HG03342 (cell line): ENCODE results near the gene NFE2L3.

ENCODE experiments used
- ATAC-seq: cut with Tn5 transposase; IDR thresholded peaks from one replicate; pipeline ENCODE4 v1.9.1; 2021; ENCODE audit warnings: mild to moderate bottlenecking, moderate library complexity; ENCODE audit not compliant: unreplicated experiment

The NFE2L3 gene

DNA sequence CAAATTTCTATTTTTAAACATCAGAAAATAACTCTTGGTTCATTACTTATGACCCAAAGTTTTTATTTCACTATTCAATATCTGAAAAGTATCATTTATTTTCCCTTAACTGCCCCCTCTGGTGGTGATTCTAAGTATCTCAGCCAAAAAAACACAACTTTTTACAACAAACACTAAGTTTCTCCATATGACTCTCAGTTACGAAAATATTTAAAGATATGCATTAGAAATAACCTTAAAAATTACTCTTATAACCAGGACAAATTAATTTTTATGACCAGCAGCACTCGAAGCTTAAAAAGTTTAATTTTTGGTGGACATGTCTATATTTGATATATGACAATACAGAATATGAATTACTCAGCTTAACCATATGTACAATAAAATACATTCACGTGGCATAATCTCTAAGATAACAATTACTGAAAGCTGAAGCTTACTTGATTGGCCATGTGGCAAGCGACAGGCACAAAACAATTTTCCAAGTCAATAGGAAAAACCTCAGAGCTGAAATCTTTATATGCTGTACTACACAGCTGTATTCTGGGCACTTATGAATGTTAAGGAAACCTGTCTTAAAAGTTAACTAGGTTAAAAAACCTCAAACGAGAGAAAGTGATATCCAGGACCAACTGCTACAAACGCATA is 46.3 kb downstream of the NFE2L3 start:
- no peak for ATAC-seq

DNA sequence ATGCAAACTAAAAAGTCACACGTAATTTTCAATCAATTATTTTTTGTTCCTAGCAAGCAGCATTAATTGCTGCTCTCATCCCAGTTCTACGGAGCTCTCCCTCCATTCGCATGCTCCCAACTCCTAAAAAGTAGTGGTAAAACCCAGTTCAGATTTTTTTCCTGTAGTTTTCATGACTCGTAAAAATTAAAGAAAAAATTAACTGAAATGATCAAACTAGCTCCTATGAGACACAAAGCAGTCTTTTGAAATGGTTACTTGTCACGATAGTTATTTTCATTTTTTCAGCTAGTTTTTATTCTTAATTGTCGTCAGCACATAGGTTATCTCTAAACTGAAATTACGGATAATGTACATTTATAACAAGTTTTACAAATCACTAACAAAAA is 46.8 kb downstream of the NFE2L3 start:
- ATAC-seq = no peak

DNA sequence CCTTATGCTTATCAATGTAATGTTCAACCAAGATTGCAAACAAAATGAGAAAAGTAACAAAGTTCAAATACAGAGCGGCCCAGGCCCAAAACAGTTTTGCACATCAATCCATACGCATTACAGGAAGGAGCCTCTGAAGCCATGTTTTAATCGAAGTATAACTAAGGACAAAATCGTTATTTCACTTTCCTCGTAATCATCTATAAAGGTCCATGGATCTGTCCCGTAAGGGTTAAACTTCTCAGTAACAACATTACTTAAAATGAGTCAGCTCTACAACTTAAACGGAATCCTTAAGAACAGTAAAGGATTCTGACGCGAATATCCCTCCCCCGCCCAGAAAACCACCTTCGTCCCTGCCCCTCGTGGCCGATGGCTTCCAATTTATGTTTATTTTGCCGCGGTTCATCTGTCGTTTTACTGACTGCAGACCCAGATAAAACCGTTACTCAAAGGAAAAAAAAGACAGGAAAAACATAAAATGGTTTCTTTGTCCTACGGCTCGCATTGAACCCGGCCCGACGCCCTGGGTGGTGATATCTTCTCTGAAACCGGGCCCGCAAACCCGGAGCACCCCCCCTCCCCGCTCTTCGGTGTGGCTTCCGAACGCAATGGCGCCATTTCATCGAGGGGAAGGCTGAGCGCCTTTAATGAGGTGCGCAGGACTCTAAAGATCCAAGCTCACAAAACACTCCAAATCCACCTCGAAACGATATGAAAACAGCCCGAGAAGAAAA is 47.5 kb downstream of the NFE2L3 start:
- no peak for ATAC-seq

DNA sequence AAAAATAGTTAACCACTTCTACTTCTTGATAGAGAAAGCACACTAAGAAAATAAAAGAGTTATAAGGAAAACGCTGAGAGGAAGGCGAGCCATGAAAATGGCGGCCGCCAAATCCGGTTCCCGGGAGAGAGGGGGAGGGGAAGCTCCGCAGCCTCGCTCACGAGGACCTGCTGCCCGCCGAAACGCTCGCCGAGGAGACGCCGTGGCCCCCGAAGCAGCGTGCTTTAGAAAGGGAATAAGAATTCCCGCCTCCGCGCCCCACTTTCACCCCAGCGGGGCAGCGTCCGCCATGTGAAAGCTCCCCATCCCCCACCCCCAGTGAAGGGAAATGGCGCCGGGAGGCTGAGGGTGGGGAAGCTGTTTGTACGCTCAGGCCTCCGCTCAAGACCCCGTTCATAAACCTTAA is 48.0 kb downstream of the NFE2L3 start:
- ATAC-seq = peak; percentile 5

DNA sequence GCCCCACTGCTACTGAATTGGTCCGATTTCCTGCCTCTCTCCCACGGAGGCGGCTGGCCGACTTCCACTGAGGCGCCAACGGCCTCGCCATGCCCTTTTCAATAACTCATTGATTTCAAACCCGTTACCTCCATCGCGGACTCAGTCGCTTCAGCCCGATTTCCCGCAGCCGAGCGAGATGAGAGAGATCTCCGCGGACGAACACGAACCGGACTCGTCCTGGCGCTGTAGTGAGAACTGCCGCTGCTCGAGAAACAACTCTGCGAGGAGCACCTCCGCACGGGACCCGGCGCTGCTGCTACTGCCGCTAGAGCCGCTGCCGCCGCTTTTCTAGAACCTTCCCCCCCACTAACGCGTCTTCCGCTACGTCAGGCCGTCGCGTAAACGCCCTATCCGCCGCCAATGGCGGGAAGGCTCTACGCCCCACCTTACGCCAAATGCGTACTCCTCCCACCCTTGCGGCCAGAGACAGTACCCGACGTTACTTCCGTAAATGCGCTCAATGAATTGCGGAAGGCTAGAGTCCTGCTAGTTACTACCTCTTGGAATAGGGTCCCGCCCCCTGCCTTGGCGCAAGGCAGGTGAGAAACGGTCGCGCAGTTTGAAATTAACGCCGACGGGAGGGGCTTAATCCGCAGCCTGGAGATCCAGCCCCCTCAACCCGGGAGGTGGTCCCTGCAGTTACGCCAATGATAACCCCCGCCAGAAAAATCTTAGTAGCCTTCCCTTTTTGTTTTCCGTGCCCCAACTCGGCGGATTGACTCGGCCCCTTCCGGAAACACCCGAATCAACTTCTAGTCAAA is 48.6 kb downstream of the NFE2L3 start, which contains the start of gene HNRNPA2B1:
Gene HNRNPA2B1, minus strand, starts transcription at position 303 of the 803 bp plus-strand sequence. Its CDS starts 169 bp downstream, at position 134.
- peak; percentile 63 for ATAC-seq

DNA sequence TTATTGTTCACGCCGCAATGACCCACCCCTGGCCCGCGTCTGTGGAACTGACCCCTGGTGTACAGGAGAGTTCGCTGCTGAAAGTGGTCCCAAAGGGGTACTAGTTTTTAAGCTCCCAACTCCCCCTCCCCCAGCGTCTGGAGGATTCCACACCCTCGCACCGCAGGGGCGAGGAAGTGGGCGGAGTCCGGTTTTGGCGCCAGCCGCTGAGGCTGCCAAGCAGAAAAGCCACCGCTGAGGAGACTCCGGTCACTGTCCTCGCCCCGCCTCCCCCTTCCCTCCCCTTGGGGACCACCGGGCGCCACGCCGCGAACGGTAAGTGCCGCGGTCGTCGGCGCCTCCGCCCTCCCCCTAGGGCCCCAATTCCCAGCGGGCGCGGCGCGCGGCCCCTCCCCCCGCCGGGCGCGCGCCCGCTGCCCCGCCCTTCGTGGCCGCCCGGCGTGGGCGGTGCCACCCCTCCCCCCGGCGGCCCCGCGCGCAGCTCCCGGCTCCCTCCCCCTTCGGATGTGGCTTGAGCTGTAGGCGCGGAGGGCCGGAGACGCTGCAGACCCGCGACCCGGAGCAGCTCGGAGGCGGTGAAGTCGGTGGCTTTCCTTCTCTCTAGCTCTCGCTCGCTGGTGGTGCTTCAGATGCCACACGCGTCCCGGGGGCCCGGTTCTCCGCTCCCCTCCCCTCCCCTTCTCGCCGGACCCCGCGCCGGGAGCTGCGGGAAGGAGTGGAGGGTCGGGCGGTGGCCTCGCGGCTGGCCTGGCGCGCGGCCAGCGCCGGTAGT is 49.4 kb downstream of the NFE2L3 start, which contains the start of gene CBX3:
Gene CBX3, plus strand, starts transcription at position 499 of the 772 bp plus-strand sequence. CDS start 1,254 bp downstream, outside the sequence.
- ATAC-seq = peak; percentile 37

DNA sequence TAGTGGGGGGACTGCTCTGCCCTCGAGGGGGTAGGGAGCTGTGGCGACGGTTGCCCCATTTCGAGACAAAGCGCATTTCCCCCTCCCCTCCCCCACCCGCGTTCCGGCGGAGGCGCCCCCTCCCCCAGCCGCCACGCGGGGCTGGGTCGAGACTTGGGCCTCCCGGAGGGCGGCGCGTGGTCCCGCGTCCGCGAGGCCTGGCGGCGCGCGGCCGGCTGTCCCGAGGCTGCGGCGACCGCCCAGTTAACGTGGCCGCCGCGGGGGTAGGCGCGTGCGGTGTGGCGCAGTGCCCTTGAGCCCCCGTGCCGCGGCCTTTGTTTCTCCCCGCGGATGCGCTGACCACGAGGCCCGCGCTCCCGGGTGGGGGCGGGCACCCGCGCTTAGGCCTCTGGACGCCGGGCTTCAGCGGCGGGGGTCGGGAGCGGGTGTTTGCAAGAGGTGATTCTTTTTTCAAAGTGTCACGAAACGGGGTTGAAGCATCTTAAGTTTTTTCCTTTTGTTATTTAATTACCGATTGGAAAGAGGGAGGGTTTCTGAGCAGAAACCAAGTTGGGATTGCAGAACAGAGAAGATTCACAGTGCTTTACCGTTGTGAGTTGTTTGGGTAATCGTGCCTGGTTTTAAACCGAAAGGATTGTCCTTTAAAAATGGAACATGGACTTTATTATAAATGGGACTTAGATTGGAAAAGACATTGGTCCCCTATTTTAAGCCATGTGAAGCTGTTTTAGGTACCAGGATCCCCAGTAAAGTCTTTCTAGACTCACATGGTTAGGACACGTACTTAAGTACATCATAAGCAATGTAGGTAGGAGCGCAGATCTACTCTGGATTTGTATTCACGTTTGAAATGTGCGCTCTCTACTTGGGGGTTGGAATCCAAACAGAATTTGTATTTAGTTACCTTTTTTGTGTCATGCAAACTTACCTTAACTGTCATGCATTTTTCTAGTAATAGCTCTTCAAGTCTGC is 50.3 kb downstream of the NFE2L3 start:
- no peak for ATAC-seq

DNA sequence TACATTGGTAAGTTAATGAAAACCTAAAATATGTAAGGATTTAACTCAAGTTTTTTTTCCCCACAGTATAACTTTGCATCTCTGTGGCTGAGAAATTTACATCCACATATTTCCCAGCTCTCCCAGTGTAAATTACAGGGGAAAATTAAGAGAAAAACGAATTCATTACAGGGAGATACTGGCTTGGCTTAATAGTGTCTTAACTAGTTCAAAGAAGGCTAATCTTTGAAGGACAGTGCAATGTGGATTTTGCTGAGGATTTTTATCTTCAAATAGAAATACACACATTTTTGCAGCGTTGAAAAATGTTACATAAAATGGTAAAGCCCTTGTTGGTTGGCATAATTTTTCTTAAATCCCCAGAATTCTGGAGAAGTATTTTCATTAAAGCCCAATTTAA is 51.0 kb downstream of the NFE2L3 start:
- no peak for ATAC-seq

DNA sequence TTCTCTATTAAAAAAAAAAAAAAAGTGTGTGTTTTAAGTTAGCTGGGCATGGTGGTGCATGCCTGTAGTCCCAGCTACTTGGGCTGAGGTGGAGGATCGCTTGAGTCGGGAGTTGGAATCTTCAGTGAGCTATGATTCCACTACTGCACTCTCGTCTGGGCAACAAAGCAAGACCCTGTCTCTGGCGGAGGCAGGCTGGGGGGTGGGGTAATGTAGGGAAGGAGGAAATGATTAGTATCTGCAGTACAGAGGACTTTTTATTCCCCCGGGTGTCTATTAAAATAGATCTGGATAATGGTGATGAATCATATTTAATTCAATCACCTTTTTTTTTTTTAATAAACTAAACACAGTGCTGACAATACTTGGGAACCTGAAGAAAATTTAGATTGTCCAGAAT is 56.0 kb downstream of the NFE2L3 start:
- no peak for ATAC-seq

DNA sequence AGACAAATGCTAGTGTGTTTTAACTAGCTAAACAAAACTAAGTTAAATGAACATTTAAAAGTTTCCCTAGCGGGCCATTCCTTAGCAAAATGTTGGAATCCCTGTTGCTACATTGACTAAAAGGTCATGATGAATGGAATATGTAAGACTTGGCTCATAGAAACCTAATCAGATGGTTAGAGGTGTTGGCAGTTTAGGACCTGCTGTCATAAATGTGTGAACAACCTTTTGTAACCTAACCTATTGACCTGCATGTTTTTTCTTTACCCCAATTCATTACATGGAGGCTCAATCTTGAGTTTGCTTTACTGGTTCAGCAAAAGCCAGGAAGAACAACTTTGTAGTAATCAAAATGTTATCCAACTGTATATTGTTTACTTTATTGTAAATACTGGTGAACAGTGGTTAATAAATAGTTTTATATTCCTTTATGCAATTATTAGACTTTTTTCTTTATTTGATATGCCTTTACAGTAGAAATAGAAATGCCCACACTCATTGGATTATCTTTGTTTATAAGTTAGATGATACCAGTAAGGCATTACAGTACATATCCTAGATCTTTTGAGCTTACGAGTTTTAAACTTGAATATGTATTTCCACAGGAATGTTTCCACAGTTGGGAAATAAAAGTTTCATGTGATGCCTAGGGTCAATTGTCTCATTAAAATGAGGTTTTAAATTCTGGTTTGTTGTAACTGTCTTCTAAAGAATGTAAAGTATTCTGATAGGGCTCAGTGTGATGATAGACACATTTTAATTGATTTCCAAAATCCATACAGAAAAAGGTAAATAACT is 61.1 kb downstream of the NFE2L3 start:
- no peak for ATAC-seq

DNA sequence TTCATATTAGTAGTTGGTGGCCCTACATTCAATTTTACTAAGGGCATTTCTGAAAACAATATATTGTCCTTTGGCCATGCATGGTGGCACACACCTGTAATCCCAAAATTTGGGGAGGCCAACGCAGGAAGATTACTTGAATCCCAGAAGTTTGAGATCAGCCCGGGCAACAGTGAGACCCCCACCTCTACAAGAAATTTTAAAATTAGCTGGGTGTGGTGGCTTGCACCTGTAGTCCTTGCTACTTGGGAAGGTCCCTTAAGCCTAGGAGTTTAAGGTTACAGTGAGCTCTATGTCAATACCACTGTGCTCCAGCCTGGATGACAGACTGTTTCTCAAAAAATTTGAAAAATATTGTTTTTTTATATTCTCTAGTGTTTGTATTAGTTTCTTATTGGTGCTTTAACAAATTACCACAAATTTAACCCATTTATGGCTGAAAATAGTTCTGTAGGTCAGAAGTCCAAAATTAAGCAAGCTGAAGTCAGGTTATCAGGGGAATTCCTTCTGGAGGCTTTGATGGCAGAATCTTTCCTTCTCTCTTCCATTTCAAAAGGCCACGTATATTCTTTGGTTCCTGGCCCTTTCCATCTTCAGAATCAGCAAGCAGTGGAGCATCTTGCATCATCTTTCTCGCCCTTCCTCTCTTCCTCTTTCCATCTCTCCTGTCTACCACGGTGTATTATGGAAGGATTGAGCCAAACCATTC is 62.0 kb downstream of the NFE2L3 start:
- ATAC-seq = no peak

DNA sequence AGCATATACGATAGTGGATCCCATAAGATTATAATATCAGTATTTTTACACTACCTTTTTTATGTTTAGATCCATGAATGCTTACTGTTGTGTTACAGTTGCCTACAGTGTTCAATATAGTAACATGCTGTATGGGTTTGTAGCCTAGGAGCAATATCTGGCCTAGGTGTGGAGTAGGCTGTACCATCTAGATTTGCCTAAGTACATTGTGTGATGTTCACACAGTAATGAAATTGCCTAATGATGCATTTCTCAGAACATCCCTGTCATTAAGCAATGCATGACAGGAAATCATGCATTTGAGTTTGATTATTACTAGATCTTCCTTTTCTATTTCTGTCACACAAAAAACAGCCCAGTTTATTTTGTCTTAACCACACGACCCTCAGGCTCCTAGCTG is 64.1 kb downstream of the NFE2L3 start:
- no peak for ATAC-seq

DNA sequence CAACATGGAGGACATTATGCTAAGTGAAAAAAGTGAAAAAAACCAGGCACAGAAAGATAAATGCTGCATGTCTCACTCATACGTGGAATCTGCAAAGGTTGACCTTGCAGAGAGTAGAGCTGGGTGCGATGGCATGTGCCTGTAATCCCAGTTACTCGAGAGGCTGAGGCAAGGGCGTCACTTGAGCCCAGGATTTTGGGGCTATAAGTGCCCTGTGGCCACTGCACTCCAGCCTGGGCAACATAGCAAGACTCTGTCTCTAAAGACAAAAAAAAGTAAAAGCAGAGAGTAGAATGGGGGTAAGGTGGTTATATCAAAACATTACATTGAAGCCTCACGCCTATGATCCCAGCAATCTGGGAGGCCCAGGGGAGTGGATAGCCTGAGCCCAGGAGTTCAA is 72.4 kb downstream of the NFE2L3 start:
- no peak for ATAC-seq

DNA sequence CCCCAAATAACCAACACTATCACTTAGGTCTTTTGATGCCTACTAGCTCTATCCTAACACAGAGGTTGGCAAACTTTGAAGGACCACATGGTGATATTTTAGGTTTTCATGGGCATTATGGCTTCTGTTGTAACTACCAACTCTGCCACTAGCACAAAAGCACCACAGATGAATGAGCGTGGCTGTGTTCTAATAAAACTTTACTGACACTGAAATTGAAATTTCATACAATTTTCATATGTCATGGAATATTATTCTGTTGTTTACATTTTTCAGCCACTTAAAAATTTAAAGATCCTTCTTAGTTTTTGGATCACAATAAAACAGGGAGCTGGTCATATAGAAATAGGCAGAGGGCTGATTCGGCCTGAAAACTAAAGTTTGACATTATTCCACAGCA is 76.0 kb downstream of the NFE2L3 start:
- ATAC-seq = no peak

DNA sequence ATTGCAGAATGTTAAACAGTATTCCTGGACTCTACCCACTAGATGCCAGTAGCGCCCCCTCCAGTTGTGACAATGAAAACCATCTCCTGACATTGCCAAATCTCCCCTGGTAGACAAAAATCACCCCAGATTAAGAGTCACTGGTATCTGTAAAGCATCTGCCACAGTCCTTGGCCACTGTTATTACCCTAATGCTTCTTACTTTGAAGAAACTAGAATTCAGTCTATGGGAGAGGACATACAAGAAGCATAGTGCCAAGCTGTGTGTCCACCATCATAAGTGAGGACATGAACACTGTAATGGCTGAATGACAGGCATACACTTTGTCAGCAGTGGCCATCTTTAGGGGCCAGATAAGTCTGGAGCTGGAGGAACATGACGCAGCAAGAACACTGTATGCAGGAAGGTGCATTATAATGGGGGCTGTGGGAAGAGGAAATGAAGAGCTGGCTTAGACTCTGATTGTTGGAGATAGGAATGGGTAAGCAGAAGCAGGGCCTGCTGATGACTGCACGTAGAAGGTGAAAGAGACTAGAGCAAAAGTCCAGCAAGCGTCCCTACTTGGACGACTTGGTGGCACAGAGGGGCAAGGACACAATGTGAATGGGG is 82.0 kb downstream of the NFE2L3 start:
- no peak for ATAC-seq
